BE2C (cell line): ENCODE results near the gene CNR1.
A peak's percentile ranks its signal among the peaks of the same experiment; 100 is the strongest.

ENCODE experiments used
- DNase-seq: peaks from one replicate; pipeline ENCODE4 v3.0.0-alpha.2; 2020
- H3K27me3 ChIP-seq: fragments of 250-450 bp; sonication (Bioruptor Pico); 2 replicates; pipeline ENCODE4 v1.5.1; 2020; ENCODE audit warnings: mild to moderate bottlenecking
- H3K36me3 ChIP-seq: fragments of 250-450 bp; sonication (Bioruptor Pico); 2 replicates; pipeline ENCODE4 v1.5.1; 2020; ENCODE audit warnings: mild to moderate bottlenecking
- H3K4me1 ChIP-seq: fragments of 250-450 bp; sonication (Bioruptor Pico); 2 replicates; pipeline ENCODE4 v1.5.1; 2020
- H3K4me3 ChIP-seq: 2 replicates; pipeline ENCODE4 v1.5.1; 2011; ENCODE audit warnings: low read depth, low read length
- H3K9me3 ChIP-seq: fragments of 250-450 bp; sonication (Bioruptor Pico); 2 replicates; pipeline ENCODE4 v1.5.1; 2020
- TF ChIP-seq, protein P1 (sequence below): IDR thresholded peaks from 2 replicates; pipeline ENCODE4 v1.5.1; 2012; ENCODE audit warnings: mild to moderate bottlenecking, low read depth, low read length

CNR1 gene

DNA sequence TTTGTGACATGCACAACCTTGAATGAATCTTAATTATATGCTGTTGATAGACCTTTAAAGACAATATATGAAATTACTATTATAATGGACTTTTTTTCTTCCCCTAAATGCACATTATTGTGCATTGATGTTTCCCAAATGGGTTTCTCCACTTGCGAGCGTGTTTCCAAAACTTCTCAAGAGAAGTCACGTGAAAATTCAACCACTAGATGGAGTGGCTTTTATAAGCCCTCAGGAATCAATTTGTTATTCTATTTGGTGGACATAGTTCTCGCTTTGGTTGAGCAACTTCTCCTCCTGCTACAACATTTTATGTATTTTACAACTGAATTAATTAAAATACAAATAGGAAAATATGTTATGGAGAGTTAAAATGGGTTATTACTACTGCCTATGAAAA, 9.0 kb downstream of the CNR1 start:
- no peak for DNase-seq
- no peak overlapping the region for H3K4me3 ChIP-seq
- TF ChIP-seq, protein P1, sequence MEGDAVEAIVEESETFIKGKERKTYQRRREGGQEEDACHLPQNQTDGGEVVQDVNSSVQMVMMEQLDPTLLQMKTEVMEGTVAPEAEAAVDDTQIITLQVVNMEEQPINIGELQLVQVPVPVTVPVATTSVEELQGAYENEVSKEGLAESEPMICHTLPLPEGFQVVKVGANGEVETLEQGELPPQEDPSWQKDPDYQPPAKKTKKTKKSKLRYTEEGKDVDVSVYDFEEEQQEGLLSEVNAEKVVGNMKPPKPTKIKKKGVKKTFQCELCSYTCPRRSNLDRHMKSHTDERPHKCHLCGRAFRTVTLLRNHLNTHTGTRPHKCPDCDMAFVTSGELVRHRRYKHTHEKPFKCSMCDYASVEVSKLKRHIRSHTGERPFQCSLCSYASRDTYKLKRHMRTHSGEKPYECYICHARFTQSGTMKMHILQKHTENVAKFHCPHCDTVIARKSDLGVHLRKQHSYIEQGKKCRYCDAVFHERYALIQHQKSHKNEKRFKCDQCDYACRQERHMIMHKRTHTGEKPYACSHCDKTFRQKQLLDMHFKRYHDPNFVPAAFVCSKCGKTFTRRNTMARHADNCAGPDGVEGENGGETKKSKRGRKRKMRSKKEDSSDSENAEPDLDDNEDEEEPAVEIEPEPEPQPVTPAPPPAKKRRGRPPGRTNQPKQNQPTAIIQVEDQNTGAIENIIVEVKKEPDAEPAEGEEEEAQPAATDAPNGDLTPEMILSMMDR, result peak; percentile 18; the same call in 1 of the 2 replicates
- H3K36me3 ChIP-seq, result no peaks in the 10 kb centered on the region
- peaks cover 5% of the 10 kb centered on the region; the same call in 1 of the 2 replicates for H3K27me3 ChIP-seq
- H3K4me1 ChIP-seq, result no peaks in the 10 kb centered on the region
- H3K9me3 ChIP-seq, result no peaks in the 10 kb centered on the region

GRCh38 chr6:88145298-88145963, 20.7 kb downstream of the CNR1 start:
- Histone ChIP-seq H3K27me3 (no peaks in the 10 kb centered on the region), H3K4me3 (no peak overlapping the region), H3K4me1 (no peaks in the 10 kb centered on the region), H3K36me3 (no peaks in the 10 kb centered on the region), H3K9me3 (no peaks in the 10 kb centered on the region)
- DNase-seq, result no peak
- TF ChIP-seq, protein P1, result no peak

- H3K4me3 ChIP-seq, result no peak overlapping the region
- H3K4me1 ChIP-seq, result no peaks in the 10 kb centered on the region
- no peaks in the 10 kb centered on the region for H3K27me3 ChIP-seq
- DNase-seq, result no peak
- no peaks in the 10 kb centered on the region for H3K9me3 ChIP-seq
- no peaks in the 10 kb centered on the region for H3K36me3 ChIP-seq
- TF ChIP-seq, protein P1, result no peak
These were observed 21.4 kb downstream of the CNR1 start for GRCh38 chr6:88144637-88145297.

DNA sequence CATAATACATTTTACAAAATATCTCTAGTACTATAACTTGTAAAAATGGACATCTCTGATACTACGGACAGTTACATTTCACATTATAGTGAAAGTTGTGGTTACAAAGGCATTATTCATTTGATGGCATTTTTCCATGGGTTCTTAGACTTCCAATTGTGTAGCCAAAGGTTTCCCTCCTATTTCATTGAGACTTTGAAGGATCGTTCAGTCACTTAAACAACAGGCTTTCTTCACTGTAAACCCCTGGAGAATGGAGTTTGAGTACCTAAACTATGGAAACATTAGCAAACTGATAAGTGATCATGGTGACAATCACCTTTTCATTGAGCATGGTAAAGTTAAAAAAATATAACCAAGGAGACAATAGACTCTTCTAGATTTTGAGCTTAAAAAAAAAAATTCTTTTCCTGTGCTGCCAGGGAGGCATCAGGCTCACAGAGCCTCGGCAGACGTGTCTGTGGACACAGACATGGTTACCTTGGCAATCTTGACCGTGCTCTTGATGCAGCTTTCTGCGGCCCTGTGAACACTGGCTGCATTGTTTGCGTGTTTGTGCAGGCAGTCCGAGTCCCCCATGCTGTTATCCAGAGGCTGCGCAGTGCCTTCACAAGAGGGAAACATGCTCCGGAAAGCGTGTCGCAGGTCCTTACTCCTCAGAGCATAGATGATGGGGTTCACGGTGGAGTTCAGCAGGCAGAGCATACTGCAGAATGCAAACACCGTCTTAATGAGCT, 22.6 kb downstream of the CNR1 start:
- DNase-seq, result no peak
- H3K9me3 ChIP-seq, result no peaks in the 10 kb centered on the region
- TF ChIP-seq, protein P1, result no peak
- H3K27me3 ChIP-seq, result no peaks in the 10 kb centered on the region
- no peaks in the 10 kb centered on the region for H3K36me3 ChIP-seq
- no peak overlapping the region for H3K4me3 ChIP-seq
- H3K4me1 ChIP-seq, result no peaks in the 10 kb centered on the region

GRCh38 chr6:88142297-88142668, 23.9 kb downstream of the CNR1 start:
- Histone ChIP-seq H3K9me3 (no peaks in the 10 kb centered on the region), H3K4me1 (no peaks in the 10 kb centered on the region), H3K4me3 (no peak overlapping the region), H3K36me3 (no peaks in the 10 kb centered on the region), H3K27me3 (no peaks in the 10 kb centered on the region)
- TF ChIP-seq, protein P1, result no peak
- no peak for DNase-seq
